H9 (cell line): ENCODE results near the gene SLC24A3. TPM values are rescaled to one million over a fixed set of nuclear protein-coding genes. Genes with fewer than 3 reads are reported as not detected.

ENCODE experiments used
- DNase-seq: peaks from one replicate; pipeline ENCODE4 v3.0.0-alpha.2; 2017
- H2AFZ ChIP-seq: one replicate; pipeline ENCODE4 v1.6.1; 2013; ENCODE audit warnings: mild to moderate bottlenecking, low read length, control low read depth, moderate library complexity
- H2AK5ac ChIP-seq: 2 replicates; pipeline ENCODE4 v1.6.1; 2013; ENCODE audit warnings: low read length, control low read depth, mixed read lengths; ENCODE audit not compliant: insufficient read length
- H2BK120ac ChIP-seq: one replicate; pipeline ENCODE4 v1.6.1; 2013; ENCODE audit warnings: low read depth, mild to moderate bottlenecking, low read length, control low read depth, inconsistent platforms; ENCODE audit not compliant: poor library complexity, severe bottlenecking
- H2BK12ac ChIP-seq: 2 replicates; pipeline ENCODE4 v1.6.1; 2013; ENCODE audit warnings: low read length, control low read depth, mixed read lengths, low read depth; ENCODE audit not compliant: insufficient read length
- H2BK15ac ChIP-seq: 2 replicates; pipeline ENCODE4 v1.6.1; 2013; ENCODE audit warnings: low read depth, low read length, control low read depth
- H2BK20ac ChIP-seq: one replicate; pipeline ENCODE4 v1.6.1; 2013; ENCODE audit warnings: low read depth, mild to moderate bottlenecking, low read length, control low read depth, inconsistent platforms; ENCODE audit not compliant: poor library complexity, severe bottlenecking
- H2BK5ac ChIP-seq: 2 replicates; pipeline ENCODE4 v1.6.1; 2013; ENCODE audit warnings: low read length, control low read depth, mixed read lengths; ENCODE audit not compliant: insufficient read length
- H3K14ac ChIP-seq: 2 replicates; pipeline ENCODE4 v1.6.1; 2013; ENCODE audit warnings: low read length, control low read depth; ENCODE audit not compliant: insufficient read depth
- H3K18ac ChIP-seq: 2 replicates; pipeline ENCODE4 v1.6.1; 2013; ENCODE audit warnings: low read depth, mild to moderate bottlenecking, mixed read lengths, low read length, control low read depth; ENCODE audit not compliant: insufficient read length
- H3K23ac ChIP-seq: 2 replicates; pipeline ENCODE4 v1.6.1; 2013; ENCODE audit warnings: low read length, control low read depth, mixed read lengths, low read depth; ENCODE audit not compliant: insufficient read length
- H3K23me2 ChIP-seq: 2 replicates; pipeline ENCODE4 v1.6.1; 2013; ENCODE audit warnings: low read depth, mild to moderate bottlenecking, mixed read lengths, low read length, control low read depth; ENCODE audit not compliant: insufficient read length, poor library complexity, severe bottlenecking
- H3K27ac ChIP-seq: 2 replicates; pipeline ENCODE4 v1.5.1; 2013; ENCODE audit warnings: low read length, control low read depth, mixed read lengths, low read depth; ENCODE audit not compliant: insufficient read length
- H3K27me3 ChIP-seq: 2 replicates; pipeline ENCODE4 v1.6.1; 2013; ENCODE audit warnings: low read length, control low read depth, inconsistent platforms; ENCODE audit not compliant: insufficient read depth
- H3K4ac ChIP-seq: 2 replicates; pipeline ENCODE4 v1.6.1; 2013; ENCODE audit warnings: low read depth, mild to moderate bottlenecking, control low read depth, inconsistent platforms, low read length, moderate library complexity
- H3K4me1 ChIP-seq: 2 replicates; pipeline ENCODE4 v1.6.1; 2013; ENCODE audit warnings: low read length, control low read depth, inconsistent platforms; ENCODE audit not compliant: insufficient read depth
- H3K4me2 ChIP-seq: 2 replicates; pipeline ENCODE4 v1.6.1; 2013; ENCODE audit warnings: low read length, control low read depth, mixed read lengths; ENCODE audit not compliant: insufficient read length, insufficient read depth
- H3K56ac ChIP-seq: 2 replicates; pipeline ENCODE4 v1.6.1; 2013; ENCODE audit warnings: low read depth, mild to moderate bottlenecking, mixed read lengths, low read length, control low read depth; ENCODE audit not compliant: insufficient read length
- H3K79me1 ChIP-seq: 2 replicates; pipeline ENCODE4 v1.6.1; 2013; ENCODE audit warnings: low read depth, mild to moderate bottlenecking, moderate library complexity, low read length, control low read depth, inconsistent platforms; ENCODE audit not compliant: insufficient read depth, poor library complexity, severe bottlenecking
- H3K79me2 ChIP-seq: 2 replicates; pipeline ENCODE4 v1.6.1; 2013; ENCODE audit warnings: low read length, control low read depth, inconsistent platforms; ENCODE audit not compliant: insufficient read depth
- H3K9ac ChIP-seq: 2 replicates; pipeline ENCODE4 v1.6.1; 2013; ENCODE audit warnings: low read length, control low read depth, mixed read lengths; ENCODE audit not compliant: insufficient read length; ENCODE audit errors: extremely low read depth
- H3K9me3 ChIP-seq: one replicate; pipeline ENCODE4 v1.6.1; 2013; ENCODE audit warnings: low read depth, low read length, inconsistent platforms; ENCODE audit not compliant: control insufficient read depth
- H3T11ph ChIP-seq: one replicate; pipeline ENCODE4 v1.6.1; 2013; ENCODE audit warnings: mild to moderate bottlenecking, low read length, control low read depth, inconsistent platforms
- H4K20me1 ChIP-seq: one replicate; pipeline ENCODE4 v1.6.1; 2013; ENCODE audit not compliant: control insufficient read depth, insufficient read length, insufficient read depth
- H4K5ac ChIP-seq: 2 replicates; pipeline ENCODE4 v1.6.1; 2013; ENCODE audit warnings: low read depth, mild to moderate bottlenecking, mixed read lengths, low read length, control low read depth; ENCODE audit not compliant: insufficient read length
- H4K8ac ChIP-seq: replicated peaks from 2 replicates; pipeline ENCODE4 v1.6.1; 2013; ENCODE audit warnings: low read length, control low read depth, mixed read lengths, low read depth; ENCODE audit not compliant: insufficient read length
- H4K91ac ChIP-seq: 2 replicates; pipeline ENCODE4 v1.6.1; 2013; ENCODE audit warnings: low read depth, mild to moderate bottlenecking, moderate library complexity, mixed read lengths, low read length, control low read depth; ENCODE audit not compliant: insufficient read length
- H3K27ac Mint-ChIP-seq, 3 experiments: 2 replicates in 2 of 3; 3 replicates in 1 of 3; pipeline ENCODE4 v1.8.0; 2020 to 2021; ENCODE audit warnings: mixed read lengths in 3 of 3, mild to moderate bottlenecking in 1 of 3, moderate library complexity in 1 of 3
- H3K27me3 Mint-ChIP-seq: 2 replicates; pipeline ENCODE4 v1.8.0; 2021; ENCODE audit warnings: low read depth, mild to moderate bottlenecking, moderate library complexity, mixed read lengths
- H3K36me3 Mint-ChIP-seq, 3 experiments: 2 replicates in 2 of 3; 3 replicates in 1 of 3; pipeline ENCODE4 v1.8.0; 2020 to 2021; ENCODE audit warnings: low read depth in 3 of 3, mixed read lengths in 3 of 3; ENCODE audit not compliant: insufficient read depth in 1 of 3
- H3K4me1 Mint-ChIP-seq, 2 experiments: 2 replicates each; pipeline ENCODE4 v1.8.0; 2020; ENCODE audit warnings: mixed read lengths in 2 of 2
- H3K4me3 Mint-ChIP-seq, 2 experiments: 2 replicates in 1 of 2; 3 replicates in 1 of 2; pipeline ENCODE4 v1.8.0; 2020 to 2021; ENCODE audit warnings: mild to moderate bottlenecking in 2 of 2, mixed read lengths in 2 of 2, moderate library complexity in 1 of 2
- H3K9me3 Mint-ChIP-seq, 2 experiments: 2 replicates in 1 of 2; 3 replicates in 1 of 2; pipeline ENCODE4 v1.8.0; 2020; ENCODE audit warnings: mild to moderate bottlenecking in 2 of 2, mixed read lengths in 2 of 2, moderate library complexity in 1 of 2
- WGBS: extraction: QIAGEN DNeasy Blood & Tissue Kit; methylation state at CpG from one replicate; pipeline ENCODE4 v1.1.7; 2013; ENCODE audit warnings: missing lambda C conversion rate, low lambda C conversion rate, mixed read lengths; ENCODE audit not compliant: insufficient read length; ENCODE audit errors: extremely low coverage; 5-methylcytosine and 5-hydroxymethylcytosine counted together
- total RNA-seq: library from RNA; stranded (reverse); gene quantifications from 2 replicates; pipeline ENCODE4 v1.2.1, GENCODE V29; 2021
- TF ChIP-seq, protein P1 (sequence below): fragments of 200-600 bp; sonication (generic); conservative IDR thresholded peaks from 3 replicates; pipeline ENCODE4 v1.8.0; 2021; ENCODE audit warnings: antibody characterized with exemption, mild to moderate bottlenecking

SLC24A3 gene
- total RNA-seq, 1 experiment from 2014 or later: 0.83 TPM

DNA sequence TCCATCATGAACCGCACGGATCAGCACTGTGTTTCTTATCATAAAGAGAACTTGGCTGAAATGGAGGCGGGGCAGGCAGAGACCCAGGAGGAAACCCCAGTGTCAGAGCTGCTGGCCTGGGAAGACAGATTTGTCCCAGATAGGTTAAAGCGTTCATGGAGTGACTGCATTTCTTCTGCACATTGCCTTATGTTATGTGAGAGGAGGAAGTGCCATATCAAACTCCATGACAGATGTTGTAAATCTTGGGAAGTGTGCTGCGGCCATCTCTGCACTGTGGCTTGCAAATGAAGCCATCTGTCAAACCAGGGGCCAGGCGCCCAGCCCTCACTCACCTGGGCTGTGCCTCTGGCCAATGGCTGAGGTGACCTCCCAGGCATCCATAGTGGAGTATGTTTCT lies 163.0 kb downstream of the SLC24A3 start:
- Histone ChIP-seq H2AFZ (no peak overlapping the region), H2BK5ac (no peak overlapping the region), H3K18ac (no peak overlapping the region), H2BK15ac (no peak overlapping the region), H3K4me1 (no peaks in the 10 kb centered on the region), H2BK12ac (no peak overlapping the region), H4K5ac (no peak overlapping the region), H3K27ac (no peak overlapping the region), H3K4ac (no peak overlapping the region), H3K23ac (no peak overlapping the region), H3K79me2 (no peaks in the 10 kb centered on the region), H4K8ac (no peak overlapping the region), H2AK5ac (no peak overlapping the region), H3K9me3 (no peaks in the 10 kb centered on the region), H4K20me1 (no peaks in the 10 kb centered on the region), H3K9ac (no peak overlapping the region), H3K14ac (no peak overlapping the region), H4K91ac (no peak overlapping the region), H2BK20ac (no peak overlapping the region), H2BK120ac (no peak overlapping the region), H3K79me1 (no peaks in the 10 kb centered on the region), H3K56ac (no peak overlapping the region), H3T11ph (no peak overlapping the region), H3K27me3 (no peaks in the 10 kb centered on the region), H3K23me2 (no peaks in the 10 kb centered on the region), H3K4me2 (no peak overlapping the region)
- TF ChIP-seq, protein P1, sequence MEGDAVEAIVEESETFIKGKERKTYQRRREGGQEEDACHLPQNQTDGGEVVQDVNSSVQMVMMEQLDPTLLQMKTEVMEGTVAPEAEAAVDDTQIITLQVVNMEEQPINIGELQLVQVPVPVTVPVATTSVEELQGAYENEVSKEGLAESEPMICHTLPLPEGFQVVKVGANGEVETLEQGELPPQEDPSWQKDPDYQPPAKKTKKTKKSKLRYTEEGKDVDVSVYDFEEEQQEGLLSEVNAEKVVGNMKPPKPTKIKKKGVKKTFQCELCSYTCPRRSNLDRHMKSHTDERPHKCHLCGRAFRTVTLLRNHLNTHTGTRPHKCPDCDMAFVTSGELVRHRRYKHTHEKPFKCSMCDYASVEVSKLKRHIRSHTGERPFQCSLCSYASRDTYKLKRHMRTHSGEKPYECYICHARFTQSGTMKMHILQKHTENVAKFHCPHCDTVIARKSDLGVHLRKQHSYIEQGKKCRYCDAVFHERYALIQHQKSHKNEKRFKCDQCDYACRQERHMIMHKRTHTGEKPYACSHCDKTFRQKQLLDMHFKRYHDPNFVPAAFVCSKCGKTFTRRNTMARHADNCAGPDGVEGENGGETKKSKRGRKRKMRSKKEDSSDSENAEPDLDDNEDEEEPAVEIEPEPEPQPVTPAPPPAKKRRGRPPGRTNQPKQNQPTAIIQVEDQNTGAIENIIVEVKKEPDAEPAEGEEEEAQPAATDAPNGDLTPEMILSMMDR: no peak
- Mint-ChIP-seq H3K27ac (no peak overlapping the region), H3K9me3 (no peaks in the 10 kb centered on the region; a peak in 2 of 5 replicates), H3K4me1 (peaks cover 5% of the 10 kb centered on the region in 2 experiments), H3K27me3 (no peaks in the 10 kb centered on the region), H3K36me3 (no peaks in the 10 kb centered on the region; a peak in 1 of 7 replicates), H3K4me3 (no peak overlapping the region)
- WGBS: no CpG with 5 or more reads among the region's 6 CpGs
- no peak for DNase-seq
